NCI-H345 treated with DMSO at 0.1 percent for 48 hours (cell line): ENCODE measurements around the gene RPH3AL.
"Not testable (repeated sequence)": the region's sequence is repeated elsewhere in the genome, so short reads cannot be mapped to it uniquely, and the experiment has no call there.

Experiments used
- DNase-seq: peaks from one replicate; lab custom pipeline; 2025; ENCODE audit not compliant: unreplicated experiment; lab: John Stamatoyannopoulos, UW

RPH3AL gene

DNA sequence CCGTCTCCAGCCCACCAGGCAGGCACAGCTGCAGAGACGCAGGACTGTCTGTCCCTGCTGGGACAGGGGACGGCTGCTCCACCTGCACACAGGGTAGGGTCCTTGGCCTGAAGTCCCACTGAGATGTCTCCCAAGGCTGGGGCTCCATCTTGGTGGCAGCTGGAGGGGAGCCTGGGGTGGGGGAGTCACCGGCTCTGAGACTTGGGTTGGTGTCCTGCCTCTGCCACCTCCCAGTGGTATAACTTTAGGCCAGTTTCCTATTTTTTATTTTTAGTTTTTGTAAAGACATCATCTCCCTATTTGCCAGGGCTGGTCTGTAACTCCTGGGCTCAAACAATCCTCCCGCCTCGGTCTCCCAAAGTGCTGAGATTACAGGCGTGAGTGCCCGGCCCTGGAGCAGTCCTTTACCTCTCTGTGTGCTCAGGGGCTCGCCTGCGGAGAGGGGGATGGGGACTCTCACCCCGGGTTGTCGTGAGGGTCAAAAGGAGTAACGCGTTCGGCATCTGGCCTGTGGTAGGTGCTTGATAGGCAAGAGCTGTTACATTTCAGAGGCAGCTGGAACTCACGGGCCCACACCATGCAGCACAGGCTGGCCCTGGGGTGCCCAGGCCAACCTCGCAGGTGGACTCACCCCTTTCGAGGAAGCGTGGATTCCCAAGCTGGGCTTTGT lies 124.5 kb downstream of the RPH3AL start:
- no peak for DNase-seq

DNA sequence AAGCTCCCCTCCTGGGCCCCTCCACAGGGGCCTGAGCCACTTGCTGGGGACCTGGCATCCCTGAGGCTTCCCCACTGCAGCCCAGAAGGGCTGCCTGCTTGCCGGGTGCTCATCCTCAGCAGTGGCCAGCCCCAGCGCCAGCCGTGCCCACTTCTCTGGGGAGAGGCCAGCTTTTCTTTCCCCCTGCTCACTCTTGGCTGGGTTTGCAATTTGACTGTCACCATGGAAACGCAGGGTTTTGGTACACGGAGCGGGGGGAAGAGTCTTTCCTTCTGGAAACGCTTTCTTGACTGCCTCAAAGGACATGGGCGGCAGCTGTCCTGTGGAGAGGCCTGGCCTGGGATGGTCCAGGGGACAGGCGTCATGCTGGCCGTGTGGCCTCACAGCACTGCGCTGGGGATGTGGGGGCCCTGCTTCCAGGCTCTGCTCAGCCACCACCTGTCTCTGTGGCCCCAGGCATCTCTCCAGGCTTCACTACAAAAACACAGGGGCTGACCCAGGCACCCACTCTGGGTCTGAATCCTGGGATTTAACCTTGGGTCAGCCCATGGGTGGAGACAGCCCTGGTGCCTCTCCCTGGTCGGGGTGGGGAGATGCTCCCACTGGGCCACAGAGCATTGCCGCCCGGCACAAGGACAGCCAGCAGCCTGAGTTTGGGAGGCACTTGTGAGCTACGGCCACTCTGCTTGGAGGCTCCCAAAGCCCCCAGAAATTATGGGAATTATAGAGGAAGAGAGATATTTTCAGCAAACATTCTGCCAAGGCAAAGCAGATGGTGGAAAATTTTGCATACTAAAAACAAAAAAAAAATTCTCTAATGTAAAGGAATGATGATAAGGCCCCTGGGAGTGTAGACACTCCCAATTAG lies 125.3 kb downstream of the RPH3AL start:
- no peak for DNase-seq

DNA sequence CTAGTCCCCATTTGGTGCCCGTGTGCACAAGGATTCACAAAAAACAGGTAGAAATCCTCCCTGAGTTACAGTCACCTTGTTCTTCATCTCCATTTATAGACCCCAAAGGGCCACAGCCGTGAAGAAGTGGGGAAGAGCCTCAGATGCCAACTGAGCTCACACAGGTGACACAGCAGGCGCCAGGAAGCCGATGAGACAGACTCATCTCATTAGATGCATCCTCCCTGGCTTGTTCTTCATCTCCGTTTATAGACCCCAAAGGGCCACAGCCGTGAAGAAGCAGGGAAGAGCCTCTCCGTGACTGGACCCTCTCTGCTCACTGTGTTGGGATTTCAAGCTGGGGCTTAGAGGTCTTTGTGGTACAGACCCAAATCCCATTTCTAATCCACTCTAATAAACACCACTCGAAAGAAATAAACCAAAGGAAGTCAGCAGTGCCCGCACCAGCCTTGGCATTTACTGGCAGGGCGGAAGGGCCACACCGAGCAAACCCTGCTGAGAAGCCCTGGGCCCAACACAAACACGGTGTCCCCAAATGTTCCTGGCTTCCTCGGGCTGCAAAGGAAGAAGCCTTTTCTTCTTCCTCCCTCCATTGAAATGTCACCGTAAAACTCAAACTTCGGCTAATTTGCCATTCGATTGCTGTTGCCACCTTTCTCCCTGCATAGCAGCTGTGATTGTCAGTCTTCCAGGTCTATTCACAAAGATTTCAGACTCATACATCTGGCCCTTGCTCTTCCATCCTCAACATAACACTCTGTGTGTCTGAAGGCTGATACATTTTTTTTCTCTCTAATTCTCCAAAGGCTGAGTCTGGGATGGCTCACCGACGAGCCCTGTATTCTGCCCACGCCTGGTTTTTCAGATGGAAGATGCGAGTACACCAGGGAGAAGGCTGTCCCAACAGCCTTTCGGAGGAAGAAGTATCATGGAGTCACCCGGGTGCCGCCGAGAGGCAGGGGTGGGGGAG lies 126.2 kb downstream of the RPH3AL start:
- no peak for DNase-seq

DNA sequence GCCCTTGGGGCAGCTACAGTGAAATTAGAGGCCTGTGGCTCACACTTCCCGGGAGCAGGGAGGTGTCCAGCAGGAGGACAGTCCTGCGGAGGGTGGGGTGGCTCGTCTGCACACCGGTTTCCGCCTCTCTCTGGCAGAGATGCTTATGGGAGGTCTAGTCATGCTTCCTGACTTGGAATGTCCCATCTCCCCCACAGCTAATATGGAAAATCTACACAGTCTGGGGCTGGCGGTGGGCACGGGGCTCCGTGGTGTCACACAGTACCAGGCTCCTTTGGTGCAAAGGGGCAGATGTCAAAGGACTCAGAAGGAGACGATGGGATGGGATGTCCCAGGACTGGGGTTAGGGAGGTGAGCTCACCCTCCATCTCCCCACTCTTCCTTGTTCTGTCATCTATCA lies 127.1 kb downstream of the RPH3AL start:
- no peak for DNase-seq

DNA sequence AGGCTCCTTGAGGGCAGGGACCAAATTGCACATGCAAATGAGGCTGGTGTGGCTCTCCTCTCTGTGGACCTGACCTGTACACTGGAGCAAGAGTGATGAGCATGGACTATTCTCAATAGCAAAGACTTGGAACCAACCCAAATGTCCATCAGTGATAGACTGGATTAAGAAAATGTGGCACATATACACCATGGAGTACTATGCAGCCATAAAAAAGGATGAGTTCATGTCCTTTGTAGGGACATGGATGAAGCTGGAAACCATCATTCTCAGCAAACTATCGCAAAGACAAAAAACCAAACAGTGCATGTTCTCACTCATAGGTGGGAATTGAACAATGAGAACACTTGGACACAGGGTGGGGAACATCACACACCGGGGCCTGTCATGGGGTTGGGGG lies 128.0 kb downstream of the RPH3AL start:
- not testable (repeated sequence) for DNase-seq

DNA sequence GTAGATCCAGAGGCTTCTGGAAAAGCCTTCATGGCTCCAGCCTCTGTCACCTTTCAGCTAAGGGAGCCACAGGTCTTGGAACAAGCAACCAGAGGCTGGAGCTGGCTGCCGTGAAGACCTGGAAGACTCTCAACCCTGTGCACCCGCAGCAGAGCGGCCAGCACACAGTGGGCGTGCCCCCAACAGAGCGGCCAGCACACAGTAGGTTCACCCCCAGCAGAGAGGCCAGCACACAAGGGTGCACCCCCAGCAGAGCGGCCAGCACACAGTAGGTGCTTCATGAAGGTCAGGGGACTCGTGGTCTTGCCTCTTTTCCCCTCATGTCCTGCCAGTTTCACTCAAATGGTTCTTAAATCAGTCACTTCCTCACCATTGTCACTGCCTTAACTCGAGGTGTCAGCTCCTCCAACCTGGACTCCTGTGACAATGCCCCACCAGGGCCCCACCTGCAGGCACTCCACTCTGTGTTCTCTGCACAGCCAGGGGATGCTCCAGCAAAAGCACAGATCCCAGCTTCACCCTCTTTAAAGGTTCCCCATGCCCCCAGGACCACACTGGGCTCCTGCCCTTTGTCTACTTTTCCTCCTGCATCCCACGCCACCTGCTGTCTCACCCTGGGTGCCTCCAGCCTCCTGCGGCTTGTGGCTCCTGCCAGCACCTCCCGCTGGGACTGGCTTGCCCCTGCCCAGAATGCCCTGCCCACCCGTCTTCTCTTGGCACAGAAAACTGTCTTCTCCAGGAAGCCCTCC lies 128.7 kb downstream of the RPH3AL start:
- DNase-seq, result no peak

DNA sequence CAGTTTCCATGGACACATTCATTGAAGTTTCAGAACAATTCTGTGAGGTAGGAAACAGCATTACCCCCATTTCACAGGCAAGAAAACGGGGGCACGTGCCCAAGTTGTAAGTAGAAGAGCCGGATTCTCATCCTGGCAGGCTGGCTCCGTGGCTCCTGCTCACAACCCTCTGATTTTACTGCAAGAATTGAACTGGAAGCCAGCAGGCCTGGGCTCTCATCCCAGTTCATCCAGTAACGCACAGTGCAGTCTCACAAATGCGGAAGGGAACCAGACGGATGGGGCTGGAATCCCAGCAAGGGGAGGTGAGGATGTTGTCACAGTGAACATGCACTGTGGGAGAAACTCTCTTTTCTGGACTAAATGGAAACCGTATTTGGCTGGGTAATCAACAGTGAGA lies 130.4 kb downstream of the RPH3AL start:
- DNase-seq, result no peak

DNA sequence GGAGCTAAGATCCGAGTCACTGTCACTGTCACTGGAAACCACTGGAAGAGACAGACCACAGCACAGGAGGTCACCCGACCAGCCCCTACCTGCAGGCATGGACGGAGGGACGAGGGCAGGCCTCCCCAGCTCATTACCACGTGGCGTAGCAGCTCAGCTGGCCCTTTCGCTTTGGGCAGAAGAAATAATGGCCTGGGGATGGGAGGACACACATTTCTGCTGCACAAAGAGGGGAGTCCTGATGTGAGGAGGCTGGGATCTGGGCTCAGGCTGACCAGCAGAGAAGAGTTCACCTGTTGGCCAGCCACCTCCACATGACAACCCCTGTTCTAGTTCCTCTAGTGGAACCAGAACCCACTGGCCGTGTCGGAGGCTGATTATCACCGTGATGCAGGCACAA lies 132.9 kb downstream of the RPH3AL start:
- DNase-seq, result no peak

DNA sequence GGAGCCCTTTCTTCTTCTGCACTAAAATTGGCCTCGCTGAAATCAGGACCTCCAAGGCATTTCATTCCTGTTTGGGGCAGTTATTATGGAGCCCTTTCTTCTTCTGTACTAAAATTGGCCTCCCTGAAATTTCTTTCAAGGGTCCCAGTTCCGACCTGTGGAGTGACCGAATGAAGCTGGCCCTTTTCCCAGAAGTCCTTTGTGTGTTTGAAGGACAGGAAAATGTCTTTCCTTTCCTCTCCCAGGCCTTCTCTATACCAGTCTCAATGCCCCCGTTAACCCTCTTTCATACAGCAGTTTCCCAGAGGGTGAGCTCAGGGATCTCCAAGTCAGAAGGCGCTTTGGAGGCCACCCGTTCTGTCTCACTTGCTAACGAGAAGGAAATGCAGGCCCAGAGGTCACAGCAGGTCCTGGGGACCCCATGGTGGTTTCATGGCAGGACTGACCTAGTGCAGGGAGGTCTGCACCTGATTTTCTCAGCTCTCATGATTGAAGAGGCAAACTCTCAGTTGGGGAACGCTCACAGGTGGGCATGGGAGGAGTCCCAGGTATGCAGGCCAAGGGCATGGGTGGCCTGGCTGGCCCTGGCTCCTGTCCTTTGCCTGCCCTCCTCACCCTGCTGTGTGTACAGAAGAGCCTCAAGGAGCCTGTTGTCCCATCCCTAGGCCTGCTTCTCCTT lies 134.0 kb downstream of the RPH3AL start:
- DNase-seq, result no peak

DNA sequence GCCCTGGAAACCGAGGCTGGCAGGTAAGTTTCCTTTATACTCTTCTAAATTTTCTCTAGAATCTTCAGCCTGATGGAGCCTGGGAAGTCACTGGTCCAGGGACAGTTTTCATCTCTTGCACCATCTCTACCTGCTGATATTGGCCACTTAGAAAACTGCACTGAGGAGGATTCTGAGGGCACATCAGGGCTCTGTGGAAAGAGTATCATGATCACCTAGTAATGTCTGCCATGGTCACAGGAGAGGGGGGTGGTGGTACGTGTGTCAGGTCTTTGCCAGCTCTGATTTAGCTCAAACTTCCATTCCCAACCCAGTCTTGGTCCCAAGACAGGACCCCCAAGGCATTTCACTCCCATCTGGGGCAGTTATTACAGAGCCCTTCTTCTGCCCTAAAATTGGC lies 136.0 kb downstream of the RPH3AL start:
- no peak for DNase-seq

DNA sequence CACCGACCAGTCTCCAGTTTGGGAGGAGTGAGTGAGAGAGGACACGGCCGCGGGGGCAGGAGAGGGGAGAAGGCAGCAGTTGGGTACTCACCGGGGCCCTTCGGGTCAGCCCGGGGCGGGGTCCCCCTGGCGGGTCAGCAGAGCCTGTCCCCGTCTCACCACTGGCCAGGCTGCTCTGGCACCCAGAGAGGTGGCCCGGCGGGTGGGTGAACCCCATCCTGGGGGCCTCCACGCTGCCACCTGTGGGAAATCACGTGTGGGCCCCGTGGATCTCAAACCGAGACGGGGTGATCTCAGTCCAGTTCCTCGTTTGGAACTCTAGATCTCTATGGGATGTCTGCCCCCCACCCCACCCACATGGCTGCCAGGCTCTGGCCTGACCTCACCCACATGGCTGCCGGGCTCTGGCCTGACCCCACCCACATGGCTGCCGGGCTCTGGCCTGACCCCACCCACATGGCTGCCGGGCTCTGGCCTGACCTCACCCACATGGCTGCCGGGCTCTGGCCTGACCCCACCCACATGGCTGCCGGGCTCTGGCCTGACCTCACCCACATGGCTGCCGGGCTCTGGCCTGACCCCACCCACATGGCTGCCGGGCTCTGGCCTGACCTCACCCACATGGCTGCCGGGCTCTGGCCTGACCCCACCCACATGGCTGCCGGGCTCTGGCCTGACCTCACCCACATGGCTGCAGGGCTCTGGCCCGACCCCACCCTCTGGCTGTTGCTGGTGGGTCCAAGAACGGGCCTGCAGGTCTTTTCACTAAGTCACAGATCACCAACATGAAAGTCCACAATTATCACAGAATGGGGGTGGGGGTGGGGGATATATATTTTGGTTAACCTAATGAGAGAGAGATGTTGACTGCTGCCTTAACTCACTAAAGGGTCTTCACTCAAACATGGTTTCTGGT lies 136.8 kb downstream of the RPH3AL start:
- not testable (repeated sequence) for DNase-seq

DNA sequence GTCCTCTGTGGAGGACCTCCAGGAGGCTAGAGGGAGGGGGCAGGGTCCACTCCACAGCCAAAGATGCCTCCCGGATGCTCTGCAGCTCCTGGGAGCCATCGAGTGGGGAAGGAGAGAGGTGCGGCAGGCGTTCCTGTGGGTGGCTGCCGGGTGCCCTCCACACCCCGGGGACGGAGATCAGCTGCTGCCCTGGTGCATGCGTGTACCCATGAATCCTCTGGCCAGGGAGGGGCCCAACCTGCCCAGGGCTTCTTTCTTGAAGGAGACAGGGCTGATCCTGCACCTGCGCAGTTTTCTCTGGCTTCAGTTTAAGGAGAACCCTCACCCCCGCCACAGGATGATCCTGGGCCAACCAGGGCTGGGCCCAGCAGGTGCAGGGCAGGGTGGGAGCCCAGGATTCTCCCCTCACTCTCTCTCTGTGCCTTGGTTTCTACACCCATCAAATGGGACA lies 137.7 kb downstream of the RPH3AL start:
- DNase-seq, result no peak

DNA sequence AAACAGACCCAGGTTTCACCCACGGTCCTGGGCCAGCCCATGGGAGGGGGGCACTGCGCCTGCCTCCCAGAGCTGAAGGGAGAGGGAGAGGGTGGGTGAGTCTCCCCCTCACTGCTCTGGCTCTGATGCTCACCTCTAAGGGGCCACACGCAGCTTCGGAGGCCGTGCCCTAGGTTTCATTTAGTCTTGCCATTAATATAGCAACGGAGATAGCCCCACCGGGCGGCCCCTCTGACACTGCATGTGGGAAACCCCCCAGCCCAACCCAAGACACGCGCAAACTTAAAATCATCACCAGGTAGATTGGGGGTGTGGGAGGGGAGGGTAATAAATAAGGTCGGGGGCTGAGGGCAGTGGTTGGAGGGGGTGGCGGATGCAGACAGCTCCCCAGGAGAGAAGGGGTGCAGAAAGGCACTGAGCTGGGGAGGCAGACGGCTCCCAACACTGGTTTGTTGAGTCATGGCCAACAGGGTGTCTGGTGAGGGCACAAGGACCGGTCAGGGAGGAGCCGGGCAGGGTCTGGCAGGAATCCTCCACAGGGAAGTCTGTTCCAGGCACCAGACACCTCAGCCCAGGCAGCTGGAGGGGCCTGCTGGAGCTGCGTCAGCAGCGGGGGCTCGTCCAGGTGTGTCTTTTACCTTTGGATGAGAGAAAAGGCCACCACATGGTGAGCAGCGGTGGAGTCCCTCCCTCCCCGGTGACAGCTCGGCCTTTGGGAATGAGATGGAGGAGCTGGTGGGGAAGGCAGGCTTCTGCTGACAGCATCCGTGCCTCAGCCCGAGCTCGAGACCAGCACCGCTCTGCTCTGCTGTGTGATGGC lies 139.1 kb downstream of the RPH3AL start:
- DNase-seq, result no peak

DNA sequence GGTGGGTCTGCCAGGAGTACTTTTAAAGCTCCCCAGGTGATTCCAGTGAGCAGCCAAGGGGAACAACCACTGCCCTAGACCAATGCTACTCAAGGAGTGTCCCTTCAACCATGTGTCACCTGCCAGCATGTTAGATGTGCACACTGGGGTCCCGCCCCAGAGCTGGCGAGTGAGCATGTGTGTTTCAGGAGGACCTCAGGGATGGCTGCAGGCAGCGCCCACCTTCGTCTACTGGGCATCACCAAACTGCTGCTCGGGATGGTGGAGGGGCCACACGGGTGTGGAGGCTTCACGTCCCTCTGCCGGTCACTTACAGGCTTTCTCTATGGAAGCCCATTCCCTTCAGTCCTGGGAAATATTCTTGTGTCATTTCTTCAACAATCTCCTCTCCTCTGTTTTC lies 142.2 kb downstream of the RPH3AL start:
- DNase-seq, result no peak

DNA sequence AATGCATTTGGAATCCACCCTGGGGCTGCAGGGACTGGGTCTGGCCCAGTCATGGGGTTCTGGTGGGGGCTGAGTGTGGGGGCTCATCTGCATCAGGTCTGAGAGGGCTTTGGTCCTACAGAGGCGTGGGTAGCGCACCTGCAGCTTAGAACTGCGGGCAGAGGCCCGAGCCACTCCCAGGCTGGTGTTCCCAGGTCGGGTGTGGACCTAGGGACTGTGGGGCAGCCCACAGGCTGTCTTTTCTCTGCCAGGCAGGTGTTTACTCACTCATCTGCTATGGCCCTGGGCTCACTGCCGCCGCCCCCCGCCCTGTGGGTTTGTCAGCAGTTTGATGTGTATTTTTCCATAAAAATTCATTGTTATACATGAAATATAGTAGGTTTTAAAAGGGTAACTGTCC lies 144.2 kb downstream of the RPH3AL start:
- no peak for DNase-seq

DNA sequence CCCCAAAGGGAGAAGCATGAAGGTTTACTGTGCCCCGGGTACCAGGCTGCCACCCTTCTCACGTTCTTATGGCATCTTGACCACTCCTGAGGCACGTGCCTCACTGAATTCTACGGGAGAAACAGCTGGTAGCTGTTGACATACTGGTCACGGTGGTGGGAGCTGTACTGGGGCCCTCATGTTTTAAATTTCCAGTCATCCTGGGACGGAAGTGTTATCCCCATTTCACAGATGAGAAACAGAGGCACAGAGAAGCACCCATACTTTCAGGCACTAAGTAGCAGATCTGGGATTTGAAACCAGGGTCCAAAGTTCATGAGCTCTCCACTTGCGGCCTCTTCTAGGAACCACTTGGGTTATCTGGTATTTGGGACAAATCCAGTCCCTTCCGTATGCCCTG lies 144.8 kb downstream of the RPH3AL start:
- DNase-seq, result no peak

DNA sequence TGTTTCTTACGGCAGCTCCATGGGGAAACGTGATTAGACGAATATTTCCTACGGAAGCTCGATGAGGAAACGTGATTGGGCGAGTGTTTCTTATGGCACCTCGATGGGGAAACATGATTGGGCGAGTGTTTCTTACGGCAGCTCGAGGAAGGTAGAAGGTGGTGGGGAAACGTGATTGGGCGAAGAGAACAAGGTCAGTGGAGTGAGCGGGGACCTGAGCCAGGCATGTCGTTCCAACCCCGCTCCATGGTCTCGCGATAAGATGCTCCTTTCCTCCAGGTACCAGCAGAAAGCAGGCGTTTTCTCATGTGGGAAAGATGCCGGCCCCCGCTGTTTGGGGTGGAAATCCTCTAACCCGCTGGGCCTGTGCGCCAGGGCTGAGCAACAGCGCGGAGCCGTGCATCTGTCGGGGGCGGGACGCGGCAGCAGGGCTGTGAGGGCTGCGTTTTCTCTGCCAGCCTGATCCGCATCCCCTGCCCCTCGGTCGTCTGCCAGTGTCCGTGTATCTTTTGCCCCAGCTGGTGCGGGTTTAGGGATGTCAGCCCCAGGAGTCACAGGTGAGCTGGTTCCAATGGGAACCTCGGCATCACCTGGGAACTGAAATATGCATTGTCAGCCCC lies 145.6 kb downstream of the RPH3AL start:
- no peak for DNase-seq

DNA sequence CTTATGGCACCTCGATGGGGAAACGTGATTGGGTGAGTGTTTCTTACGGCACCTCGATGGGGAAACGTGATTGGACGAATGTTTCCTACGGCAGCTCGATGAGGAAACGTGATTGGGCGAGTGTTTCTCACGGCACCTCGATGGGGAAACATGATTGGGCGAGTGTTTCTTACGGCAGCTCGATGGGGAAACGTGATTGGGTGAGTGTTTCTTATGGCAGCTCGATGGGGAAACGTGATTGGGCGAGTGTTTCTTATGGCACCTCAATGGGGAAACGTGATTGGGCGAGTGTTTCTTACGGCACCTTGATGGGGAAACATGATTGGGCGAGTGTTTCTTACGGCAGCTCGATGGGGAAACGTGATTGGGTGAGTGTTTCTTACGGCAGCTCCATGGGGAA lies 146.1 kb downstream of the RPH3AL start:
- DNase-seq, result not testable (repeated sequence)
